22Rv1 (cell line): ENCODE measurements around the gene ITGB2.

Experiments
- CTCF ChIP-seq: fragments of 450-650 bp; IDR thresholded peaks from 2 replicates; pipeline ENCODE4 v1.5.1; 2017; ENCODE audit warnings: mild to moderate bottlenecking
- ZFX ChIP-seq: fragments of 450-650 bp; IDR thresholded peaks from 2 replicates; pipeline ENCODE4 v1.6.1; 2017; ENCODE audit warnings: antibody characterized with exemption, borderline replicate concordance

- TF ChIP-seq CTCF (no peak), ZFX (no peak)
Observed at GRCh38 chr21:44858291-44858690, 62.4 kb downstream of the ITGB2 start.
